Testis (tissue), 3 donors: ENCODE results near the gene RARRES2. TPM values are rescaled to one million over a fixed set of nuclear protein-coding genes. Genes with fewer than 3 reads are reported as not detected.
"Not testable (repeated sequence)": the region's sequence is repeated elsewhere in the genome, so short reads cannot be mapped to it uniquely, and the experiment has no call there.

ENCODE experiments used
- DNase-seq: peaks from one replicate; pipeline ENCODE4 v3.0.0-alpha.2; 2019
- H3K27ac ChIP-seq, 2 donors: fragments of 200-600 bp; sonication (generic); one replicate each; pipeline ENCODE4 v1.5.1; 2019
- H3K27me3 ChIP-seq: fragments of 200-600 bp; sonication (generic); one replicate; pipeline ENCODE4 v1.5.1; 2019
- H3K36me3 ChIP-seq: fragments of 200-600 bp; sonication (generic); one replicate; pipeline ENCODE4 v1.5.1; 2017; ENCODE audit warnings: low read depth; ENCODE audit errors: missing control alignments
- H3K4me1 ChIP-seq: fragments of 200-600 bp; sonication (generic); one replicate; pipeline ENCODE4 v1.5.1; 2019
- H3K4me3 ChIP-seq, 2 donors: fragments of 200-600 bp; sonication (generic); one replicate each; pipeline ENCODE4 v1.5.1; 2017 to 2019
- H3K9me3 ChIP-seq: fragments of 200-600 bp; sonication (generic); one replicate; pipeline ENCODE4 v1.5.1; 2017
- WGBS, 2 donors: methylation state at CpG; one replicate each; pipeline ENCODE4 v1.1.5; 2018; 5-methylcytosine and 5-hydroxymethylcytosine counted together
- intact Hi-C: fragments of 100-400 bp; cut with DNase I; formaldehyde crosslinking; loops from one replicate; pipeline ENCODE4 v1.15.1; 2023; ENCODE audit warnings: low total_unique reads
- polyA plus RNA-seq: library from polyadenylated mRNA; stranded (reverse); fragments of 350-450 nt; fragmentation: Illumina TruSeq; extraction: RNeasy Lipid Tissue Mini Kit (QIAGEN cat#74804); gene quantifications from one replicate; pipeline ENCODE4 v1.2.3, GENCODE V29; 2014; ENCODE audit warnings: low read depth, low replicate concordance; ENCODE audit not compliant: insufficient read depth
- total RNA-seq, 2 donors: library from RNA; depleted of rRNA; stranded (reverse); fragments of >200 nt; gene quantifications; one replicate each; pipeline ENCODE4 v1.2.3, GENCODE V29; 2016

RARRES2 gene
- total and polyA plus RNA-seq, 3 donors from 2014 or later, result 21.1 to 93.7 (median 58.8) TPM

DNA sequence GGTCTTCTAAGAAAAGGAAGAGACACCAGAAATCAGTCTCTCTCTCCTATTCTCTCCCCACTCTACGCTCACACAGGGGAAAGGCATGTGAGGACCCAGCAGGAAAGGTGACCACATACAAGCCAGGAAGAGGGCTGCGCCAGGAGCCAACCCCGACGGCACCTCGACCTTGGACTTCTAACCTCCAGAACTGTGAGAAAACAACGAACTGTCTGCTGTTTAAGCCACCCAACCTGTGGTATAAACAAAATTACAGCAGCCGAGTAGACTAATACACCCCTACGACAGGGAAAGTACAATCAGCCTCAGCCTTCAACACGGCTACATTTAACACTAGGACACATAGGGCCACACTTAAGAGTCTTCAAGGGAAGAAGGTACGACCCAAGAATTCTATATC lies 44.6 kb downstream of the RARRES2 start:
- H3K27ac ChIP-seq, H3K27me3 ChIP-seq, DNase-seq, H3K9me3 ChIP-seq, H3K36me3 ChIP-seq, H3K4me3 ChIP-seq, intact Hi-C loops, H3K4me1 ChIP-seq: not testable (repeated sequence)
- WGBS, 2 donors, result 75 to 76% methylated on average over 8 to 9 of the region's 10 CpGs

DNA sequence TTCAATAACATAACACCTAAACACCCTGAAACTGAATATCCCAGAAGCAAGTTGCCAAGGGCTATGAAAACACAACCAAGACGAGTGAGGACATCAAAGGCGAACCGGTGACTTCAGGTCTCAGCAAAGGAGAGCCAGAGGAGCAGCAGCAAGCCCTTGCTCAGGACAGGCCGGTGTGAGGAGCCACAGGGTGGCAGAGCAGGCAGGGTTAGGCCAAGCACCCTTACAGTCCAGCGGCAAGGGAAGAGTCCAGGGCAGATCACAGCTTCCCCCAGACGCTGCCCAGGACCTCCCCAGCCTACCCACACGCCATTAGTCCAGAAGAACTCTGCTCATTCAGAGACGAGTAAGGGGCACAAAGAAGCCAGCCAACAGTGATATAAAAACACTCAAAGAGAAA lies 45.8 kb downstream of the RARRES2 start:
- H3K4me1 ChIP-seq, H3K36me3 ChIP-seq, H3K9me3 ChIP-seq, H3K27me3 ChIP-seq, H3K27ac ChIP-seq, H3K4me3 ChIP-seq, DNase-seq, intact Hi-C loops: not testable (repeated sequence)
- WGBS, 2 donors, result 64% methylated on average over 3 of the region's 8 CpGs; no CpG with 5 or more reads in 1 of the 2 donors

- DNase-seq, H3K4me1 ChIP-seq, H3K9me3 ChIP-seq, H3K4me3 ChIP-seq, H3K36me3 ChIP-seq, H3K27ac ChIP-seq, intact Hi-C loops, H3K27me3 ChIP-seq: not testable (repeated sequence)
- WGBS, 2 donors, result 96% methylated on average over 8 of the region's 8 CpGs
Measured at GRCh38 chr7:150295027-150295426, 46.4 kb downstream of the RARRES2 start.

DNA sequence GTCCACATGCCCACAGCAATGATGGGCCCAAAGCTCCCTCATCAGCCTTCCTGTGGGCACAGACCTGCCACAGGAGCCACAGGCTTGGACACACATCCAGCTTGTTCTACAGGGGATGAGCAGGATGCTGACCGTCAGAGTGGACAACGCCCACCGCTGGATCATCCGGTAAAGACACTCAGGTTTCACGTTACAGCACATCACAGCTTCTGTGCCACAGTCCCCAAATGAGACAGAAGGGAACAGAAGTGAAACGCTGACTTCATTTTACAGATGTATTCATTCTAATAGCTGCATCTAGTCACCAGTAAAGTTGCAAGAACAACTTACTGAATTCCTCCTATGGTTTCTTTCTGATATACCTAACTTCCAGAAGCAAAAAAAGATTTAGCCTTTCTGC lies 51.1 kb downstream of the RARRES2 start:
- intact Hi-C loops, result not testable (repeated sequence)

DNA sequence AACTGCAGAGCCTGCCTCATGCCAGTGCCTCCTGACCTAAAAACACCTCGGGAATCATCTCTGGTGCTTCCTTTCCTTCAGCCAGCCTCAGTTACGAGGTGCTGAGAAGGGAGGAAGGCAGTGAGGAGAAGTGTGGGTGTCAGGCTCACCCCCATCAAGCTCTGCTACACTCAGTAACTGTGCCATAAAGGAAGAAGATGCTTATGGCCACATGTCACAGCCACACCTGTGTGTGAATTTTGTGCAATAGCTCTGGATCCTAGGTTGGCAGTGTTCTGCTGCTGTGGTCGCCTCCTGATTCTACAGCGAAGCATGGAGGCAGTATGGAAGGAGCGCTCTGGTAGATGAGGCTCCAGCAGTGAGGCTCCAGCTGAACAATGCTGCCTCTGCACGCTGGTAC lies 52.6 kb downstream of the RARRES2 start:
- H3K36me3 ChIP-seq, intact Hi-C loops, H3K27ac ChIP-seq, H3K9me3 ChIP-seq, H3K27me3 ChIP-seq, H3K4me1 ChIP-seq, H3K4me3 ChIP-seq, DNase-seq: not testable (repeated sequence)
- WGBS, 2 donors, result 92% methylated on average over 6 of the region's 6 CpGs; no CpG with 5 or more reads in 1 of the 2 donors

More for the DNA sequence above, 51.1 kb downstream of the RARRES2 start:
- not testable (repeated sequence) for H3K27me3 ChIP-seq, H3K9me3 ChIP-seq, H3K4me1 ChIP-seq, DNase-seq, H3K27ac ChIP-seq, H3K36me3 ChIP-seq, H3K4me3 ChIP-seq
- 54 to 77% methylated on average over 5 to 6 of the region's 6 CpGs for WGBS, 2 donors

Other genes starting within 250 kb of the RARRES2 start
- 10 to 100 TPM; 18.4 to 35.4 TPM for gene LRRC61, start 18.3 kb downstream of the RARRES2 start, total RNA-seq
- 16.7 TPM for gene LRRC61, start 18.3 kb downstream of the RARRES2 start, polyA plus RNA-seq
- 10 to 100 TPM in 1 of 2 donors, 1 to 10 TPM in 1; 6.1 to 13.0 TPM for gene ACTR3C, start 18.1 kb downstream of the RARRES2 start, total RNA-seq
- gene ACTR3C, start 18.1 kb downstream of the RARRES2 start, polyA plus RNA-seq, result 12.2 TPM
- 10 to 100 TPM; 59.1 to 73.9 TPM for gene REPIN1, start 27.2 kb upstream of the RARRES2 start, total RNA-seq
- gene REPIN1, start 27.2 kb upstream of the RARRES2 start, polyA plus RNA-seq, result 45.4 TPM
- gene ZNF775, start 37.7 kb upstream of the RARRES2 start, total RNA-seq, result 10 to 100 TPM; 11.0 to 14.1 TPM
- 5.2 TPM for gene ZNF775, start 37.7 kb upstream of the RARRES2 start, polyA plus RNA-seq
- gene GIMAP8, start 109.0 kb upstream of the RARRES2 start, total RNA-seq, result 1 to 10 TPM; 3.8 TPM
- gene GIMAP8, start 109.0 kb upstream of the RARRES2 start, polyA plus RNA-seq, result 6.8 TPM
- gene GIMAP7, start 173.2 kb upstream of the RARRES2 start, total RNA-seq, result 1 to 10 TPM; 3.1 to 7.4 TPM
- 3.4 TPM for gene GIMAP7, start 173.2 kb upstream of the RARRES2 start, polyA plus RNA-seq
- 1 to 10 TPM; 5.8 to 6.2 TPM for gene GIMAP4, start 225.8 kb upstream of the RARRES2 start, total RNA-seq
- gene GIMAP4, start 225.8 kb upstream of the RARRES2 start, polyA plus RNA-seq, result 13.3 TPM